ENCODE measurements around the gene EPC1.

EPC1 gene

DNA sequence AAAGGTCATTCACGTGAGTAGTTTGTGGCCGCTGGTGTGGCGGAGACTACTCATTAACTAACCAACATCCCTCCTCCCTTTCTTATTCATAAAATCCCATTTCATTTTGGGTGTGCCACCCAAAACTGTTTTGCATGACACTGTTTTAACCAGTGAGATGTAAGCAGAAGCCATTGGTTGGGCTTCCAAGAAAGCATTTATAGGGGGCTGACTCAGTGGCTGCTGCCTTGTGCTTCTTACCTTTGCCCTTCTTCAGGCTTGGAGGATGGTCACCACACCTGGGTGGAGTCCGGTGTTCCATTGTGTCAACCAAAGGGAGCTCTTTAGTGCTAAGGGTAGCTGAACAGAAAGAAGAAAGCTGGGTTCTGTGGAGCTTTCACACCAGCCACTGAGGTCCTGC lies 37.2 kb upstream of the EPC1 start:
- ChIA-PET POLR2A (no interaction called here), CTCF (interaction anchor here (1.3 kb wide), 1 partner anchor 15 kb away, joined by 3 read pairs; no protein-coding TSS in a partner anchor)
- Histone ChIP-seq H3K27ac (ENCODE audit: insufficient read depth in 1 of 2, low read depth in 1 of 2, low read length in 2 of 2, poor library complexity in 1 of 2, severe bottlenecking in 2 of 2) (no peak overlapping the region), H3K4me1 (ENCODE audit: control extremely low read depth in 1 of 4, control insufficient read depth in 4 of 4, insufficient read depth in 4 of 4, low read length in 3 of 4) (peaks cover 7 to 17% (median 12%) of the 10 kb centered on the region in 4 experiments), H3K36me3 (ENCODE audit: control insufficient read depth in 4 of 4, insufficient read depth in 4 of 4, low read length in 3 of 4) (no peaks in the 10 kb centered on the region), H3K4me3 (ENCODE audit: control insufficient read depth in 1 of 7, extremely low read depth in 1 of 7, insufficient read depth in 4 of 7, low read depth in 2 of 7, low read length in 6 of 7) (no peak overlapping the region), H3K9me3 (ENCODE audit: control extremely low read depth in 1 of 5, control insufficient read depth in 4 of 5, insufficient read depth in 2 of 5, low read depth in 1 of 5, low read length in 4 of 5) (no peaks in the 10 kb centered on the region), H3K27me3 (replicated peaks in 2 of 5; ENCODE audit: control insufficient read depth in 4 of 5, insufficient read depth in 5 of 5, low read length in 4 of 5) (no peaks in the 10 kb centered on the region)
- DNase-seq: no peak
- WGBS (ENCODE audit: insufficient coverage): 100% methylated on average over 2 of the region's 4 CpGs

GRCh38 chr10:32381165-32381564 lies 34.2 kb upstream of the EPC1 start:
- Histone ChIP-seq H3K4me3 (ENCODE audit: control insufficient read depth in 1 of 7, extremely low read depth in 1 of 7, insufficient read depth in 4 of 7, low read depth in 2 of 7, low read length in 6 of 7) (no peak overlapping the region), H3K27me3 (replicated peaks in 2 of 5; ENCODE audit: control insufficient read depth in 4 of 5, insufficient read depth in 5 of 5, low read length in 4 of 5) (no peaks in the 10 kb centered on the region), H3K9me3 (ENCODE audit: control extremely low read depth in 1 of 5, control insufficient read depth in 4 of 5, insufficient read depth in 2 of 5, low read depth in 1 of 5, low read length in 4 of 5) (no peaks in the 10 kb centered on the region), H3K27ac (ENCODE audit: insufficient read depth in 1 of 2, low read depth in 1 of 2, low read length in 2 of 2, poor library complexity in 1 of 2, severe bottlenecking in 2 of 2) (no peak overlapping the region), H3K36me3 (ENCODE audit: control insufficient read depth in 4 of 4, insufficient read depth in 4 of 4, low read length in 3 of 4) (no peaks in the 10 kb centered on the region), H3K4me1 (ENCODE audit: control extremely low read depth in 1 of 4, control insufficient read depth in 4 of 4, insufficient read depth in 4 of 4, low read length in 3 of 4) (peaks cover 0 to 14% (median 9%) of the 10 kb centered on the region in 4 experiments)
- POLR2A ChIA-PET: no interaction called here
- no peak for DNase-seq
- 100% methylated on average over 1 of the region's 3 CpGs for WGBS (ENCODE audit: insufficient coverage)
- CTCF ChIA-PET: no interaction called here

GRCh38 chr10:32379950-32380551 lies 33.1 kb upstream of the EPC1 start:
- DNase-seq: peak in 2 of 3 donors; percentile 21 to 44
- H3K27ac ChIP-seq (ENCODE audit: insufficient read depth in 1 of 2, low read depth in 1 of 2, low read length in 2 of 2, poor library complexity in 1 of 2, severe bottlenecking in 2 of 2): peak overlapping the region in 1 of 2 experiments; percentile 93
- ChIA-PET CTCF (interaction anchor here (0.8 kb wide), 1 partner anchor 14 kb away, joined by 3 read pairs; no protein-coding TSS in a partner anchor), POLR2A (no interaction called here)
- peak overlapping the region in 3 of 7 experiments; percentile 92 to 99 (median 93) for H3K4me3 ChIP-seq (ENCODE audit: control insufficient read depth in 1 of 7, extremely low read depth in 1 of 7, insufficient read depth in 4 of 7, low read depth in 2 of 7, low read length in 6 of 7)
- peaks cover 0 to 18% (median 11%) of the 10 kb centered on the region in 4 experiments for H3K4me1 ChIP-seq (ENCODE audit: control extremely low read depth in 1 of 4, control insufficient read depth in 4 of 4, insufficient read depth in 4 of 4, low read length in 3 of 4)
- H3K9me3 ChIP-seq (ENCODE audit: control extremely low read depth in 1 of 5, control insufficient read depth in 4 of 5, insufficient read depth in 2 of 5, low read depth in 1 of 5, low read length in 4 of 5): no peaks in the 10 kb centered on the region
- 100% methylated on average over 1 of the region's 7 CpGs for WGBS (ENCODE audit: insufficient coverage)
- no peaks in the 10 kb centered on the region for H3K27me3 ChIP-seq (replicated peaks in 2 of 5; ENCODE audit: control insufficient read depth in 4 of 5, insufficient read depth in 5 of 5, low read length in 4 of 5)
- no peaks in the 10 kb centered on the region for H3K36me3 ChIP-seq (ENCODE audit: control insufficient read depth in 4 of 4, insufficient read depth in 4 of 4, low read length in 3 of 4)

DNA sequence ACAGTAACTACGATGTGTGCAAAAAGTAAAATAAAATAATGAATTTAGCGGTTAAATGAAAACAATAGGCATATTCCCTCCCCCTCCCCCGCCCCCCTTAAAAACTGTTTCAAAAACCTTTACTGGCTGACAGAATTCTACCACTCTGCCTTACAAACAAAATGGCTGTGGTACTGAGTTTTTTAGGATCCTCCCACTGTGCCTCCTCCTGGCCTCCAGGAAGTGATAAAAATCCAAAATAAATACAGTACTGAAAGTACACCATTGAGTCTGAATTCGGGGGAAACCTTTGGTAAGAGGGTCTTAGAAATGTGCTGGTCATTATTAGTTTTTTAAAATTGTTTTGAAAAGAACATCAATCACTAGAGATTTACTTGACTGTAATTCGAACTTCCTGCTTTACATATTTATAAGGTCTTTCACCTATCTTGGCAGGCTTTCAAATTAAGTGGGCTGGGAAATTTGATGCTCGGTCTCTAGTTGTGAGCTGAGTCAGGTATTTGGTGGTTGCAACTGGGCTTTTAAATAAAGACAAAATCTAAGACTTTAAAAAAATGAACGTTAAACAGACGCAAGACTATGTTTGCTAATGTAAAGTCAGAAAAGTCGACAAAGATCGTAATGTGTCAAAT lies 32.5 kb upstream of the EPC1 start:
- H3K4me3 ChIP-seq (ENCODE audit: control insufficient read depth in 1 of 7, extremely low read depth in 1 of 7, insufficient read depth in 4 of 7, low read depth in 2 of 7, low read length in 6 of 7): peak overlapping the region in 6 of 7 experiments; percentile 92 to 99 (median 96)
- no peaks in the 10 kb centered on the region for H3K9me3 ChIP-seq (ENCODE audit: control extremely low read depth in 1 of 5, control insufficient read depth in 4 of 5, insufficient read depth in 2 of 5, low read depth in 1 of 5, low read length in 4 of 5)
- POLR2A ChIA-PET: interaction anchor here (0.7 to 2.0 kb wide), 3 partner anchors 14 to 66 kb away, joined by 4 to 10 read pairs (median 8); partner anchors contain the start of gene CCDC7
- peak; percentile 72 to 86 (median 82) for DNase-seq
- peak overlapping the region; percentile 67 to 93 for H3K27ac ChIP-seq (ENCODE audit: insufficient read depth in 1 of 2, low read depth in 1 of 2, low read length in 2 of 2, poor library complexity in 1 of 2, severe bottlenecking in 2 of 2)
- peaks cover 0 to 20% (median 11%) of the 10 kb centered on the region in 4 experiments for H3K4me1 ChIP-seq (ENCODE audit: control extremely low read depth in 1 of 4, control insufficient read depth in 4 of 4, insufficient read depth in 4 of 4, low read length in 3 of 4)
- H3K27me3 ChIP-seq (replicated peaks in 2 of 5; ENCODE audit: control insufficient read depth in 4 of 5, insufficient read depth in 5 of 5, low read length in 4 of 5): no peaks in the 10 kb centered on the region
- CTCF ChIA-PET: interaction anchor here (0.9 to 2.4 kb wide), 2 partner anchors 9 to 16 kb away, joined by 3 to 8 read pairs; no protein-coding TSS in a partner anchor
- H3K36me3 ChIP-seq (ENCODE audit: control insufficient read depth in 4 of 4, insufficient read depth in 4 of 4, low read length in 3 of 4): no peaks in the 10 kb centered on the region
- WGBS (ENCODE audit: insufficient coverage): 0% methylated on average over 1 of the region's 10 CpGs

- CTCF ChIA-PET: interaction anchor here (0.8 to 2.4 kb wide), 7 partner anchors 9 to 67 kb away, joined by 3 to 8 read pairs (median 4); partner anchors contain the start of gene CCDC7
- H3K36me3 ChIP-seq (ENCODE audit: control insufficient read depth in 4 of 4, insufficient read depth in 4 of 4, low read length in 3 of 4): no peaks in the 10 kb centered on the region
- 0% methylated on average over 14 of the region's 19 CpGs for WGBS (ENCODE audit: insufficient coverage)
- no peaks in the 10 kb centered on the region for H3K9me3 ChIP-seq (ENCODE audit: control extremely low read depth in 1 of 5, control insufficient read depth in 4 of 5, insufficient read depth in 2 of 5, low read depth in 1 of 5, low read length in 4 of 5)
- H3K27ac ChIP-seq (ENCODE audit: insufficient read depth in 1 of 2, low read depth in 1 of 2, low read length in 2 of 2, poor library complexity in 1 of 2, severe bottlenecking in 2 of 2): peak overlapping the region; percentile 67 to 93
- H3K4me3 ChIP-seq (ENCODE audit: control insufficient read depth in 1 of 7, extremely low read depth in 1 of 7, insufficient read depth in 4 of 7, low read depth in 2 of 7, low read length in 6 of 7): peak overlapping the region; percentile 34 to 99 (median 95)
- POLR2A ChIA-PET: interaction anchor here (0.7 to 2.0 kb wide), 4 partner anchors 15 to 75 kb away, joined by 3 to 10 read pairs (median 6); partner anchors contain the start of gene CCDC7
- DNase-seq: peak; percentile 92 to 97 (median 96)
- H3K4me1 ChIP-seq (ENCODE audit: control extremely low read depth in 1 of 4, control insufficient read depth in 4 of 4, insufficient read depth in 4 of 4, low read length in 3 of 4): peaks cover 0 to 22% (median 11%) of the 10 kb centered on the region in 4 experiments
- H3K27me3 ChIP-seq (replicated peaks in 2 of 5; ENCODE audit: control insufficient read depth in 4 of 5, insufficient read depth in 5 of 5, low read length in 4 of 5): no peaks in the 10 kb centered on the region
Measured at GRCh38 chr10:32378363-32379317, 31.7 kb upstream of the EPC1 start.

DNA sequence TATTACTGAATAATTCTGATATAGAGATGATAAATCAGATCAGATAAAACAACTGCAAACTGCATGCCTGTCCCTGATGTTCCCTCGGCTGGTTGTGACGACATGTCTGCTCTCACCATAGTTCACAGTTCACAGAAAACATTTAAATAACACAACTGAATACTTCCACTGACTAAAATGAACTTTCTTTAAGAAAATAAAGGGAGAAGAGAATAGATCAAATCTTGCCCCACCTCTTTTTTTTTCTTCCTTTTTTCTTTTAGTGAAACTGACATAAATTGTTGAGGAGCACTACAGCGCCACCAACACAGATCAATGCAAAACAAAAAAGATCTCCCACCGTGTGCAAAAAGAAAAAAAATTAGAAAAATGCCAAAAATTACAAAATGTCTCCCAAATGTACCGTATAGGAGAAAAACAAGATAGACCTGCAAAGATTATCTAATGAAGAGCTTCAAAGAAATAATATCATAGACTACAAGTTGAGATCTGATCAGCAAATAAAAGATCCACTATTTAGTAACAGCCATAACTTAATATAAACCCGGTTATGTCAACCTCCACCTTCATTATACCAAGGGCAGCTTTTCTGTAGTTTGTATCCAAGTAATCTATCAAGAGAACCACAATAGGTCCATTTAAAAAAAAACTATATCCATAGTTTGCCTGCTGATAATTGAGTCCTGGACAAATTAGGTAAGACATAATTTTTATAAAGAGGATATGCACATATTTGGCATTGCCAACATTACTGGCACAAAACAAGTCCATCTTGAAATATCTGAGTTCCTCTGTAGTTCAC lies 30.7 kb upstream of the EPC1 start:
- POLR2A ChIA-PET: interaction anchor here (0.7 to 2.0 kb wide), 2 partner anchors 32 to 76 kb away, joined by 3 to 10 read pairs; no protein-coding TSS in a partner anchor
- DNase-seq: peak; percentile 76 to 85 (median 78)
- no peaks in the 10 kb centered on the region for H3K27me3 ChIP-seq (replicated peaks in 2 of 5; ENCODE audit: control insufficient read depth in 4 of 5, insufficient read depth in 5 of 5, low read length in 4 of 5)
- peak overlapping the region; percentile 67 to 93 for H3K27ac ChIP-seq (ENCODE audit: insufficient read depth in 1 of 2, low read depth in 1 of 2, low read length in 2 of 2, poor library complexity in 1 of 2, severe bottlenecking in 2 of 2)
- peak overlapping the region in 6 of 7 experiments; percentile 92 to 99 (median 96) for H3K4me3 ChIP-seq (ENCODE audit: control insufficient read depth in 1 of 7, extremely low read depth in 1 of 7, insufficient read depth in 4 of 7, low read depth in 2 of 7, low read length in 6 of 7)
- no CpG with 5 or more reads among the region's 6 CpGs for WGBS (ENCODE audit: insufficient coverage)
- peaks cover 0 to 22% (median 11%) of the 10 kb centered on the region in 4 experiments for H3K4me1 ChIP-seq (ENCODE audit: control extremely low read depth in 1 of 4, control insufficient read depth in 4 of 4, insufficient read depth in 4 of 4, low read length in 3 of 4)
- CTCF ChIA-PET: interaction anchor here (0.8 to 2.4 kb wide), 8 partner anchors 9 to 124 kb away, joined by 3 to 8 read pairs (median 4); partner anchors contain the start of gene CCDC7
- H3K9me3 ChIP-seq (ENCODE audit: control extremely low read depth in 1 of 5, control insufficient read depth in 4 of 5, insufficient read depth in 2 of 5, low read depth in 1 of 5, low read length in 4 of 5): no peaks in the 10 kb centered on the region
- peaks cover 0 to 5% (median 0%) of the 10 kb centered on the region in 4 experiments for H3K36me3 ChIP-seq (ENCODE audit: control insufficient read depth in 4 of 4, insufficient read depth in 4 of 4, low read length in 3 of 4)

Measured in common myeloid progenitor, CD34-positive (primary cell).